KMS-11 (cell line): ENCODE data around the gene PROM1.

Experiments used
- H2AFZ ChIP-seq: fragments of 200-600 bp; sonication (generic); 2 replicates; pipeline ENCODE4 v1.6.1; 2016; ENCODE audit warnings: antibody characterized with exemption, mixed run types, low read depth
- H3K27ac ChIP-seq: fragments of 200-600 bp; sonication (generic); 2 replicates; pipeline ENCODE4 v1.6.1; 2016; ENCODE audit warnings: mild to moderate bottlenecking, mixed run types
- H3K27me3 ChIP-seq: fragments of 200-600 bp; sonication (generic); 2 replicates; pipeline ENCODE4 v1.6.1; 2017; ENCODE audit warnings: mild to moderate bottlenecking, low read depth, mixed run types, moderate library complexity; ENCODE audit not compliant: insufficient read depth
- H3K36me3 ChIP-seq: fragments of 200-600 bp; sonication (generic); 2 replicates; pipeline ENCODE4 v1.6.1; 2017; ENCODE audit warnings: mild to moderate bottlenecking, mixed run types; ENCODE audit not compliant: insufficient read depth
- H3K4me1 ChIP-seq: fragments of 200-600 bp; sonication (generic); 2 replicates; pipeline ENCODE4 v1.6.1; 2016; ENCODE audit warnings: mild to moderate bottlenecking, low read depth, mixed run types; ENCODE audit not compliant: poor library complexity, severe bottlenecking
- H3K4me2 ChIP-seq: fragments of 200-600 bp; sonication (generic); 2 replicates; pipeline ENCODE4 v1.7.0; 2016; ENCODE audit warnings: mild to moderate bottlenecking, mixed run types
- H3K4me3 ChIP-seq: fragments of 200-600 bp; sonication (generic); IDR thresholded peaks from 2 replicates; pipeline ENCODE4 v1.6.1; 2017; ENCODE audit warnings: low read depth, low read length, mixed read lengths; ENCODE audit not compliant: insufficient read depth
- H3K79me2 ChIP-seq: fragments of 200-600 bp; sonication (generic); 2 replicates; pipeline ENCODE4 v1.6.1; 2016; ENCODE audit warnings: low read depth, mixed run types; ENCODE audit not compliant: insufficient read depth
- H3K9ac ChIP-seq: fragments of 200-600 bp; sonication (generic); 2 replicates; pipeline ENCODE4 v1.6.1; 2016; ENCODE audit warnings: mild to moderate bottlenecking, mixed run types
- H4K20me1 ChIP-seq: fragments of 200-600 bp; sonication (generic); 2 replicates; pipeline ENCODE4 v1.6.1; 2016; ENCODE audit warnings: mild to moderate bottlenecking, mixed run types; ENCODE audit not compliant: insufficient read depth
- CTCF ChIP-seq: fragments of 200-600 bp; sonication (generic); conservative IDR thresholded peaks from 2 replicates; pipeline ENCODE4 v1.6.1; 2017; ENCODE audit warnings: low read depth, mild to moderate bottlenecking, antibody characterized with exemption, low read length, moderate library complexity, mixed read lengths

PROM1 gene

GRCh38 chr4:16016536-16016935 lies 67.3 kb downstream of the PROM1 start:
- no peaks in the 10 kb centered on the region for H4K20me1 ChIP-seq
- no peak overlapping the region for H3K27ac ChIP-seq
- H3K9ac ChIP-seq: no peak overlapping the region
- no peaks in the 10 kb centered on the region for H3K79me2 ChIP-seq
- H3K36me3 ChIP-seq: no peaks in the 10 kb centered on the region
- no peak for TF ChIP-seq CTCF
- H3K4me2 ChIP-seq: no peak overlapping the region
- no peak overlapping the region for H2AFZ ChIP-seq
- H3K27me3 ChIP-seq: no peaks in the 10 kb centered on the region
- no peaks in the 10 kb centered on the region for H3K4me1 ChIP-seq
- H3K4me3 ChIP-seq: no peak overlapping the region

- Histone ChIP-seq H3K27me3 (no peaks in the 10 kb centered on the region), H2AFZ (no peak overlapping the region), H3K79me2 (no peaks in the 10 kb centered on the region), H3K4me1 (no peaks in the 10 kb centered on the region), H3K9ac (no peak overlapping the region), H4K20me1 (no peaks in the 10 kb centered on the region), H3K4me2 (no peak overlapping the region), H3K4me3 (no peak overlapping the region), H3K27ac (no peak overlapping the region), H3K36me3 (no peaks in the 10 kb centered on the region)
- no peak for TF ChIP-seq CTCF
Measured at GRCh38 chr4:16011173-16011572, 72.7 kb downstream of the PROM1 start.

DNA sequence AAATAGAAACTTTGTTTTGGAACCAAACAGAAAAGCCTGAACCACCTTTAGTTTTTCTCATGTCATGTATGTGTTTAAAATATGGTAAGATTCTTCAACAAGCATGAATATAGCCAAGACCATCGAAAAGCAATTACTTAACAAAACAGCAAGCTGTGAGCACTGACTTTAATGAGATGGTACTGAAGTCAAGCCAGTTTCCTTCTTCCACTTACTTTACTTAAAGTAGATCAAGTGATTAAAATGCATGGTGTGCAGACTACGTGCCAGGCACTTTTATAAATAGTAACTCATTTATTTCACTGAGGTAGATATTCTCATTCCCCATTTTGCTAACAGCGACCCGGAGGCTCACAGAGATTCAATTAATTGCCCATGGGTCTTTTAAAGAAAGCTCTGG lies 74.7 kb downstream of the PROM1 start:
- no peak overlapping the region for H3K4me3 ChIP-seq
- no peaks in the 10 kb centered on the region for H4K20me1 ChIP-seq
- no peak overlapping the region for H3K9ac ChIP-seq
- no peak overlapping the region for H3K27ac ChIP-seq
- no peak overlapping the region for H2AFZ ChIP-seq
- no peaks in the 10 kb centered on the region for H3K4me1 ChIP-seq
- no peaks in the 10 kb centered on the region for H3K36me3 ChIP-seq
- no peak overlapping the region for H3K4me2 ChIP-seq
- H3K79me2 ChIP-seq: no peaks in the 10 kb centered on the region
- no peak for TF ChIP-seq CTCF
- H3K27me3 ChIP-seq: no peaks in the 10 kb centered on the region

DNA sequence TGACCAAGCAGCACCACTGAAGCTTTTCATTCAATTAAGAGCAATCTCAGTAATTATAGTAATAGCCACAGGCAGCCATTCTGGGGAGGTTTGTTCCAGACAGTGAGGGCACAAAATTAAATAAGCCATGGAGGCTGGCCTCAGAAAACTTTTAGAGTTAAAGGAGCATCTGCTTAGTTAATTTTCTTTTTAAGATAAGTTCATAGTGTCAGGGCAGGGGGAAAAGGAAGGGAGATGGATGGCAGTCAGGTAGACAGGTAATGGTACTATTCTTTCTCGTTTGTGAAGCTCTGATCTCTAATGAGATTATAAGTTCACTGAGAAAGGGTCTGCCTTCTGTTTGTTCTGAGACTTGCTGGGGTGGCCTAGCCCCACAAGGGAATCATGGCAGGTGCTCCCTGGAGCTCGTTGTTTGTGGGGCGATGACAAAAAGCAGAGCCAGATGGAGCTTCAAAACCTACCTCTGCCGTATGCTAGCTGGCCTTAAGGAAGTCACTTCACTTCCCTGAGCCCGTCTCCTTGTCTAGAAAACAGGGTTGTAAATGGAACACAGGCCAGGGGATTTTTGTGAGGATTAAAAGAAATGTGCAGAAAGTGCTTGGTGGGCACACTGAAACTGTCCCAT lies 76.2 kb downstream of the PROM1 start:
- no peaks in the 10 kb centered on the region for H4K20me1 ChIP-seq
- H3K4me2 ChIP-seq: no peak overlapping the region
- no peak overlapping the region for H2AFZ ChIP-seq
- no peak for TF ChIP-seq CTCF
- H3K4me1 ChIP-seq: no peaks in the 10 kb centered on the region
- no peak overlapping the region for H3K4me3 ChIP-seq
- H3K36me3 ChIP-seq: no peaks in the 10 kb centered on the region
- H3K9ac ChIP-seq: no peak overlapping the region
- H3K27ac ChIP-seq: no peak overlapping the region
- H3K79me2 ChIP-seq: no peaks in the 10 kb centered on the region
- H3K27me3 ChIP-seq: no peaks in the 10 kb centered on the region
